Uterus (tissue), 4 donors: ENCODE data around the gene TRMT6. TPM values are rescaled to one million over a fixed set of nuclear protein-coding genes. Genes with fewer than 3 reads are reported as not detected.

Experiments used
- DNase-seq, 2 donors: peaks; one replicate each; pipeline ENCODE4 v3.0.0-alpha.2; 2019 to 2020
- H3K27ac ChIP-seq, 2 donors: fragments of 200-600 bp; sonication (generic); 1 replicate in 1 of 2; 2 replicates in 1 of 2; pipeline ENCODE4 v1.5.1; 2016 to 2018
- H3K27me3 ChIP-seq, 2 donors: fragments of 200-600 bp; sonication (generic); one replicate each; pipeline ENCODE4 v1.5.1; 2018 to 2019; ENCODE audit warnings: control low read depth in 1 of 2
- H3K36me3 ChIP-seq, 2 donors: fragments of 200-600 bp; sonication (generic); one replicate each; pipeline ENCODE4 v1.5.1; 2019; ENCODE audit warnings: control low read depth in 1 of 2
- H3K4me1 ChIP-seq, 2 donors: fragments of 200-600 bp; sonication (generic); one replicate each; pipeline ENCODE4 v1.5.1; 2018 to 2019; ENCODE audit warnings: control low read depth in 1 of 2
- H3K4me3 ChIP-seq, 2 donors: fragments of 200-600 bp; sonication (generic); 1 replicate in 1 of 2; 2 replicates in 1 of 2; pipeline ENCODE4 v1.5.1; 2018 to 2019; ENCODE audit warnings: mild to moderate bottlenecking in 1 of 2
- H3K9me3 ChIP-seq, 2 donors: fragments of 200-600 bp; sonication (generic); one replicate each; pipeline ENCODE4 v1.5.1; 2019; ENCODE audit warnings: control low read depth in 1 of 2
- CTCF ChIP-seq, 4 experiments: fragments of 200-600 bp in 2 of 4; fragments of 450-650 bp in 2 of 4; sonication (generic) in 2 of 4; IDR thresholded peaks; one replicate each; pipeline ENCODE4 v1.5.1; 2016 to 2019; ENCODE audit warnings: antibody characterized with exemption in 4 of 4, mild to moderate bottlenecking in 2 of 4, moderate library complexity in 1 of 4
- POLR2A ChIP-seq, 2 donors: fragments of 450-650 bp; IDR thresholded peaks; one replicate each; pipeline ENCODE4 v1.6.1; 2016; ENCODE audit warnings: antibody characterized with exemption in 2 of 2, mild to moderate bottlenecking in 1 of 2, moderate library complexity in 1 of 2
- intact Hi-C: fragments of 100-400 bp; cut with DNase I; formaldehyde crosslinking; loops from one replicate; pipeline ENCODE4 v1.15.1; 2023; ENCODE audit warnings: low total_unique reads
- total RNA-seq, 4 donors: library from RNA; depleted of rRNA in 3 of 4; stranded (reverse); fragments of >200 nt in 3 of 4; gene quantifications; one replicate each; pipeline versions ENCODE4 v1.1.0 to v1.2.4, GENCODE V29; 2014 to 2023
- donor health status: DM: yes; HTN: yes; CAD: no.

Gene TRMT6
- total RNA-seq, 4 donors from 2014 or later, result 1.8 to 11.9 (median 4.0) TPM

GRCh38 chr20:5918856-5919625 is 31.3 kb downstream of the TRMT6 start:
- DNase-seq, result no peak
- Histone ChIP-seq H3K27me3 (no peaks in the 10 kb centered on the region), H3K4me3 (no peak overlapping the region), H3K9me3 (no peaks in the 10 kb centered on the region), H3K27ac (no peak overlapping the region), H3K36me3 (no peaks in the 10 kb centered on the region), H3K4me1 (no peaks in the 10 kb centered on the region)
- intact Hi-C loops, result no loop called here
- TF ChIP-seq CTCF (IDR thresholded peaks at IDR 0.05) (no peak), POLR2A (IDR thresholded peaks at IDR 0.05) (no peak)

- DNase-seq, result no peak
- TF ChIP-seq POLR2A (IDR thresholded peaks at IDR 0.05), result no peak
- TF ChIP-seq CTCF (IDR thresholded peaks at IDR 0.05), result no peak
- Histone ChIP-seq H3K9me3 (no peaks in the 10 kb centered on the region), H3K27me3 (no peaks in the 10 kb centered on the region), H3K36me3 (no peaks in the 10 kb centered on the region), H3K4me1 (no peaks in the 10 kb centered on the region), H3K4me3 (no peak overlapping the region), H3K27ac (no peak overlapping the region)
- intact Hi-C loops, result no loop called here
Measured at GRCh38 chr20:5914859-5915258, 35.5 kb downstream of the TRMT6 start.

GRCh38 chr20:5913166-5913565 is 37.2 kb downstream of the TRMT6 start:
- H3K9me3 ChIP-seq, result no peaks in the 10 kb centered on the region
- no peak for DNase-seq
- H3K36me3 ChIP-seq, result no peaks in the 10 kb centered on the region
- H3K4me1 ChIP-seq, result no peaks in the 10 kb centered on the region
- TF ChIP-seq POLR2A (IDR thresholded peaks at IDR 0.05) (no peak), CTCF (IDR thresholded peaks at IDR 0.05) (no peak)
- H3K27me3 ChIP-seq, result no peaks in the 10 kb centered on the region
- H3K4me3 ChIP-seq, result no peak overlapping the region
- H3K27ac ChIP-seq, result no peak overlapping the region
- intact Hi-C loops, result no loop called here

- Histone ChIP-seq H3K27me3 (no peaks in the 10 kb centered on the region), H3K36me3 (no peaks in the 10 kb centered on the region), H3K9me3 (no peaks in the 10 kb centered on the region), H3K4me3 (no peak overlapping the region), H3K27ac (no peak overlapping the region), H3K4me1 (no peaks in the 10 kb centered on the region)
- intact Hi-C loops, result no loop called here
- no peak for DNase-seq
- no peak for TF ChIP-seq CTCF (IDR thresholded peaks at IDR 0.05)
- no peak for TF ChIP-seq POLR2A (IDR thresholded peaks at IDR 0.05)
Measured at GRCh38 chr20:5910186-5910585, 40.1 kb downstream of the TRMT6 start.

GRCh38 chr20:5908981-5909380 is 41.4 kb downstream of the TRMT6 start:
- Histone ChIP-seq H3K4me1 (no peaks in the 10 kb centered on the region), H3K27ac (no peak overlapping the region), H3K9me3 (no peaks in the 10 kb centered on the region), H3K4me3 (no peak overlapping the region), H3K27me3 (no peaks in the 10 kb centered on the region), H3K36me3 (no peaks in the 10 kb centered on the region)
- DNase-seq, result no peak
- TF ChIP-seq POLR2A (IDR thresholded peaks at IDR 0.05) (no peak), CTCF (IDR thresholded peaks at IDR 0.05) (no peak)
- intact Hi-C loops, result no loop called here
